ENCODE measurements around the gene NEURL1B.
"Not testable (repeated sequence)": the region's sequence is repeated elsewhere in the genome, so short reads cannot be mapped to it uniquely, and the experiment has no call there.

NEURL1B gene

GRCh38 chr5:172658961-172659501 is 18.0 kb downstream of the NEURL1B start:
- DNase-seq: no peak

- no peak for DNase-seq
These were observed 18.5 kb downstream of the NEURL1B start for GRCh38 chr5:172659570-172659908.

GRCh38 chr5:172659909-172660628 is 19.0 kb downstream of the NEURL1B start:
- DNase-seq: peak; percentile 89

GRCh38 chr5:172660974-172661373 is 19.9 kb downstream of the NEURL1B start:
- DNase-seq: no peak

- no peak for DNase-seq
These were observed 20.5 kb downstream of the NEURL1B start for GRCh38 chr5:172661526-172661925.

GRCh38 chr5:172662596-172662995 is 21.5 kb downstream of the NEURL1B start:
- no peak for DNase-seq

GRCh38 chr5:172664018-172664417 is 23.0 kb downstream of the NEURL1B start:
- DNase-seq: no peak

- DNase-seq: no peak
These were observed 23.8 kb downstream of the NEURL1B start for GRCh38 chr5:172664681-172665541.

- no peak for DNase-seq
These were observed 25.2 kb downstream of the NEURL1B start for GRCh38 chr5:172666251-172666650.

GRCh38 chr5:172667786-172668593 is 26.9 kb downstream of the NEURL1B start:
- peak; percentile 41 for DNase-seq

GRCh38 chr5:172668594-172669071 is 27.6 kb downstream of the NEURL1B start:
- no peak for DNase-seq

GRCh38 chr5:172669386-172670004 is 28.4 kb downstream of the NEURL1B start:
- no peak for DNase-seq

GRCh38 chr5:172670005-172670402 is 28.9 kb downstream of the NEURL1B start:
- no peak for DNase-seq

GRCh38 chr5:172670444-172670843 is 29.4 kb downstream of the NEURL1B start:
- DNase-seq: no peak

GRCh38 chr5:172671091-172671490 is 30.0 kb downstream of the NEURL1B start:
- no peak for DNase-seq

- DNase-seq: peak; percentile 27
These were observed 31.6 kb downstream of the NEURL1B start for GRCh38 chr5:172672681-172673080.

GRCh38 chr5:172674155-172674554 is 33.1 kb downstream of the NEURL1B start:
- no peak for DNase-seq

- DNase-seq: no peak
These were observed 35.9 kb downstream of the NEURL1B start for GRCh38 chr5:172676914-172677475.

GRCh38 chr5:172678362-172678874 is 37.4 kb downstream of the NEURL1B start:
- DNase-seq: not testable (repeated sequence)

- DNase-seq: no peak
These were observed 37.8 kb downstream of the NEURL1B start for GRCh38 chr5:172678902-172679301.

- no peak for DNase-seq
These were observed 38.7 kb downstream of the NEURL1B start for GRCh38 chr5:172679628-172680212.

Data from fibroblast of skin of back (primary cell).